Lung (tissue), 12 donors: ENCODE data around the gene MTA3. TPM values are rescaled to one million over a fixed set of nuclear protein-coding genes. Genes with fewer than 3 reads are reported as not detected.
A peak's percentile ranks its signal among the peaks of the same experiment; 100 is the strongest.

ENCODE experiments used
- ATAC-seq: fragments of 200-7000 bp; cut with Tn5 transposase; one replicate; pipeline ENCODE4 v1.9.1; 2020; ENCODE audit warnings: moderate number of reproducible peaks; ENCODE audit not compliant: insufficient read depth, low FRiP score
- DNase-seq, 3 donors: peaks; one replicate each; pipeline ENCODE4 v3.0.0-alpha.2; 2013 to 2017
- H3K27ac ChIP-seq, 2 donors: one replicate each; pipeline ENCODE4 v1.5.1; 2013; ENCODE audit warnings: mild to moderate bottlenecking in 2 of 2, moderate library complexity in 2 of 2, control low read depth in 1 of 2, inconsistent platforms in 1 of 2, low read depth in 1 of 2, low read length in 1 of 2
- H3K27me3 ChIP-seq, 3 donors: one replicate each; pipeline ENCODE4 v1.5.1; 2013; ENCODE audit warnings: low read length in 2 of 3; ENCODE audit not compliant: control insufficient read depth in 3 of 3, insufficient read depth in 3 of 3
- H3K36me3 ChIP-seq, 4 donors: one replicate each; pipeline ENCODE4 v1.5.1; 2013; ENCODE audit warnings: low read length in 4 of 4, mild to moderate bottlenecking in 1 of 4, moderate library complexity in 1 of 4; ENCODE audit not compliant: control insufficient read depth in 4 of 4, insufficient read depth in 4 of 4
- H3K4me1 ChIP-seq, 5 donors: one replicate each; pipeline ENCODE4 v1.5.1; 2013; ENCODE audit warnings: low read length in 5 of 5, mild to moderate bottlenecking in 2 of 5, moderate library complexity in 1 of 5; ENCODE audit not compliant: control insufficient read depth in 5 of 5, insufficient read depth in 5 of 5
- H3K4me3 ChIP-seq: one replicate; pipeline ENCODE4 v1.5.1; 2013; ENCODE audit warnings: mild to moderate bottlenecking, control low read depth, moderate library complexity
- H3K9ac ChIP-seq, 2 donors: one replicate each; pipeline ENCODE4 v1.5.1; 2013; ENCODE audit warnings: low read length in 2 of 2, control low read depth in 1 of 2; ENCODE audit not compliant: insufficient read depth in 1 of 2
- H3K9me3 ChIP-seq, 4 donors: one replicate each; pipeline ENCODE4 v1.5.1; 2013; ENCODE audit warnings: low read length in 3 of 4, mild to moderate bottlenecking in 1 of 4, moderate library complexity in 1 of 4; ENCODE audit not compliant: control insufficient read depth in 4 of 4, insufficient read depth in 3 of 4
- WGBS, 2 donors: extraction: QIAGEN DNeasy Blood & Tissue Kit; methylation state at CpG; one replicate each; pipeline ENCODE4 v1.1.7; 2013; 5-methylcytosine and 5-hydroxymethylcytosine counted together
- polyA plus RNA-seq, 2 donors: library from polyadenylated mRNA; stranded (reverse); fragments of 200-250 nt; gene quantifications; one replicate each; pipeline ENCODE4 v1.2.1, GENCODE V29; 2013
- total RNA-seq, 2 donors: library from RNA; depleted of rRNA in 1 of 2; stranded (reverse); fragments of >200 nt in 1 of 2; gene quantifications; one replicate each; pipeline ENCODE4 v1.2.1, GENCODE V29; 2014 to 2021
- TF ChIP-seq, protein P1 (sequence below): IDR thresholded peaks from 2 replicates; pipeline ENCODE4 v1.5.1; 2012; ENCODE audit warnings: mild to moderate bottlenecking; ENCODE audit errors: control extremely low read depth, extremely low read depth
- donor health status: control.
- donor health status: control.
- donor health status: Bipolar disorder and iron deficiency.
- donor health status: healthy.
- donor health status: DM: yes; HTN: yes; CAD: no.

Gene MTA3
- total and polyA plus RNA-seq, 4 donors, result 9.2 to 65.8 (median 24.4) TPM

DNA sequence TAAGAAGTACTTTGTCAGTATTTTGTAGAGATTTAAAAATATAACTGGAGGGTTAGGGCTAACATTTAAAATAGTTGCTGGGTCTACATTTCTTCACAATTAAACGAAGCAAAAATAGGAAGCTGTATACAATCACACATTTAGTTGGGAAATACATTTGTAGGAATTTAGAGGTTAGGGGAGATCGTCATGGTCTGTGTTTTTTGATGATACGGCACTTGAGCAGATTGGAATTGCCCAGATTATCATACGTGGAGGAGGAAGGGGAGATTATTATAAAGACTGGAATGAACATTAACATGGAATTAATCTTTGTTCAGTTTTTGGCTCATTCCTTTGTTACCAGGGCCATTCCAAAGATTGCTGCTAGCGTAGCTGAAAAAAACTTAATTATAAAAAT is 84.6 kb downstream of the MTA3 start:
- Histone ChIP-seq H3K27me3 (no peaks in the 10 kb centered on the region), H3K9ac (no peak overlapping the region), H3K36me3 (peaks cover 0 to 15% (median 4%) of the 10 kb centered on the region in 4 donors), H3K4me1 (peaks cover 0 to 4% (median 0%) of the 10 kb centered on the region in 5 donors), H3K4me3 (no peak overlapping the region), H3K9me3 (no peaks in the 10 kb centered on the region), H3K27ac (no peak overlapping the region)
- DNase-seq (no peak), ATAC-seq (no peak)
- WGBS, 2 donors, result 56 to 63% methylated on average over 5 of the region's 5 CpGs
- TF ChIP-seq, protein P1, sequence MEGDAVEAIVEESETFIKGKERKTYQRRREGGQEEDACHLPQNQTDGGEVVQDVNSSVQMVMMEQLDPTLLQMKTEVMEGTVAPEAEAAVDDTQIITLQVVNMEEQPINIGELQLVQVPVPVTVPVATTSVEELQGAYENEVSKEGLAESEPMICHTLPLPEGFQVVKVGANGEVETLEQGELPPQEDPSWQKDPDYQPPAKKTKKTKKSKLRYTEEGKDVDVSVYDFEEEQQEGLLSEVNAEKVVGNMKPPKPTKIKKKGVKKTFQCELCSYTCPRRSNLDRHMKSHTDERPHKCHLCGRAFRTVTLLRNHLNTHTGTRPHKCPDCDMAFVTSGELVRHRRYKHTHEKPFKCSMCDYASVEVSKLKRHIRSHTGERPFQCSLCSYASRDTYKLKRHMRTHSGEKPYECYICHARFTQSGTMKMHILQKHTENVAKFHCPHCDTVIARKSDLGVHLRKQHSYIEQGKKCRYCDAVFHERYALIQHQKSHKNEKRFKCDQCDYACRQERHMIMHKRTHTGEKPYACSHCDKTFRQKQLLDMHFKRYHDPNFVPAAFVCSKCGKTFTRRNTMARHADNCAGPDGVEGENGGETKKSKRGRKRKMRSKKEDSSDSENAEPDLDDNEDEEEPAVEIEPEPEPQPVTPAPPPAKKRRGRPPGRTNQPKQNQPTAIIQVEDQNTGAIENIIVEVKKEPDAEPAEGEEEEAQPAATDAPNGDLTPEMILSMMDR, result no peak

DNA sequence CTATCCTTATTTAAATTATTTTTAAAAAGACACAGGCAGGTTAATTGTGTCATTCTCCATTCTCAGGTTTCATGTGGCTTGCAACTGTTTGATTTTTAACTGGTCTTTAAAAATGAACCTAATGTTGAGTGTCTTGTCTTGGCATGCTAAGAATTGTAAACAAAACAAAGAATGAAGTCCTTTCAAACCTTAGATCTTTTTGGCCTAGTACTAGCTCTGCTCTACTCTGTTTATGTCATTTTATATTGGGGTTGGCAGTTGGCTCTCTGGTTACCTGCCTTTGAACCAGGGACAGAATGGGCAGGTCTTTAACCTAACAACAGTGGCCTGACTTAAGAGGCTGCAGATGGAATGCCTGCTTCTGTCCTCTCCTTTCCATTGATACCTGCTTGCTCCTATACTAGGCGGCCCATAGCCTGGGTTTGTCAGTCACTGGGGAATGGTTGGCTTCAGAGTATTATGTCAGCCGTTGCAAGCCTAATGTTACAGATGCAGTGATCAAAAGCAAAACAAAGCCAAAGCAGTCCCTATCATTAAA is 85.5 kb downstream of the MTA3 start:
- peaks cover 0 to 6% (median 0%) of the 10 kb centered on the region in 5 donors for H3K4me1 ChIP-seq
- ATAC-seq (no peak), DNase-seq (no peak)
- no peak overlapping the region for H3K4me3 ChIP-seq
- WGBS, 2 donors, result 90 to 95% methylated on average over 2 of the region's 2 CpGs
- peak overlapping the region in 1 of 2 donors; percentile 23 for H3K9ac ChIP-seq
- TF ChIP-seq, protein P1, result no peak
- no peaks in the 10 kb centered on the region for H3K9me3 ChIP-seq
- no peaks in the 10 kb centered on the region for H3K27me3 ChIP-seq
- H3K27ac ChIP-seq, result no peak overlapping the region
- H3K36me3 ChIP-seq, result peaks cover 0 to 19% (median 4%) of the 10 kb centered on the region in 4 donors

DNA sequence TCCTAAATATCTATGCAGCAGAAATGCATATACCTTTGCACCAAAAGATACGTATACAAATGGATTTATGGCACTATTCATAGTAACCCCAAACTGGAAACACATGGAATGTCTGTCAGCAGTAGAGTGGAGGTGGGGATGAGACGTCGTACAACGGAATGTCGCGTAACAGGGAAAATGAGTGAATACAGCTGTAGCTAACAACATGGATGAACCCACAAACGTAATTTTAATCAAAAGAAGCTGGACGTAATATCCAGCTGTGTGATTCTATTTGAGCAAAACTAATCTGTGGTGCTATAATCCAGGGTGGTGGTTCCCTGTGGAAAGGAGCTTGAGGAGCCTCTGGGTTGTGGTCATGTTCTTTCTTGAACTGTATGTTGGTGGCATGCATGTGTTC is 89.9 kb downstream of the MTA3 start:
- peaks cover 2 to 19% (median 8%) of the 10 kb centered on the region in 4 donors for H3K36me3 ChIP-seq
- H3K4me3 ChIP-seq, result no peak overlapping the region
- DNase-seq (no peak), ATAC-seq (no peak)
- H3K27ac ChIP-seq, result no peak overlapping the region
- H3K9ac ChIP-seq, result no peak overlapping the region
- H3K4me1 ChIP-seq, result peaks cover 0 to 6% (median 0%) of the 10 kb centered on the region in 5 donors
- TF ChIP-seq, protein P1, result no peak
- WGBS, 2 donors, result 85 to 89% methylated on average over 8 of the region's 8 CpGs
- H3K27me3 ChIP-seq, result no peaks in the 10 kb centered on the region
- no peaks in the 10 kb centered on the region for H3K9me3 ChIP-seq

DNA sequence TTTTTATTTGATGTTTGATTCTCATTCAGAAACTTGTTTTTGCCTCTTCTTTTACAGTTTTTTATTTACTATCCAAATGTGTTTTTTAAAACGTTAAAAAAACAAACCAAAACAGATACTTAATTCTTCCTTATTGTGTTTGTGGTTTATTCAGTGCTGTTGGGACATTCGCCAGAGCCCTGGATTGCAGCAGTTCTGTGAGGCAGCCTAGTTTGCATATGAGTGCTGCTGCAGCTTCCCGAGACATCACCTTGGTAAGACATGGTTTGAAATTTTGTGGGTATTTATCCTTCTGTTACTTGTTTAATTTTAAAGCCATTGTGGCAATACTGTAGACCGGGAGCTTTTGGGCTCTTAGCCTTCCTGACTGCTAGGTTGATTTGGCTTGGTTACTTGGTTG is 91.2 kb downstream of the MTA3 start:
- WGBS, 2 donors, result 58 to 64% methylated on average over 4 of the region's 4 CpGs
- H3K9ac ChIP-seq, result no peak overlapping the region
- no peak overlapping the region for H3K27ac ChIP-seq
- DNase-seq (peak in 1 of 3 donors; percentile 56), ATAC-seq (no peak)
- no peaks in the 10 kb centered on the region for H3K9me3 ChIP-seq
- H3K27me3 ChIP-seq, result no peaks in the 10 kb centered on the region
- TF ChIP-seq, protein P1, result no peak
- peaks cover 2 to 19% (median 8%) of the 10 kb centered on the region in 4 donors for H3K36me3 ChIP-seq
- H3K4me1 ChIP-seq, result peaks cover 0 to 3% (median 0%) of the 10 kb centered on the region in 5 donors
- H3K4me3 ChIP-seq, result no peak overlapping the region
